GM18502 (cell line): ENCODE results near the gene BEND6.

Experiments
- ATAC-seq: cut with Tn5 transposase; IDR thresholded peaks from one replicate; pipeline ENCODE4 v1.9.1; 2021; ENCODE audit warnings: mild to moderate bottlenecking; ENCODE audit not compliant: unreplicated experiment, poor library complexity

Gene BEND6

DNA sequence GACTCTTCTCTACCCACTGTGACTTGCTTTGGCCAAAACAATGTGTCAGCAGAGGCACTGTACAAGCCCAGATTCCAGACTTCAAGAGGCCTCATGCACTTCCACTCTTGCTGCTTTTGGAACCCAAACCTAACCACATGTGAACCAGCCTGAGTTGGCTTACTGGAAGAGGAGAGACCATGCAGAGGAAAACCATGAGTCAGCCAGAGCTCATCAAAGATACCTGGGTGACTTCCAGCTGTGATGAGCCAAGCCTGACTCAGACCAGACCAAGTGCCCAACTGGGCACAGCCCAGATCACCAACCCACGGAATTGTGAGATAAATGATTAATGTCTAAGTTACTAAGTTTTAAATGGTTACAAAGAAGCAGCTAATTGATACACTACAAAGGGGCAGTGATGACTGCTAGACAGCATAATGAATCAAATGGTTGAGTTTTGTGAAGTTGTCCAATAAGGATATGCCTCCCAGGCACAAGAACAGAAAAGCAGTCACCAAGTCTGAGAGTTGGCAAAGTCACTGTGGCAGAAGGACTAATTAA is 16.2 kb upstream of the BEND6 start:
- ATAC-seq, result peak; percentile 54

DNA sequence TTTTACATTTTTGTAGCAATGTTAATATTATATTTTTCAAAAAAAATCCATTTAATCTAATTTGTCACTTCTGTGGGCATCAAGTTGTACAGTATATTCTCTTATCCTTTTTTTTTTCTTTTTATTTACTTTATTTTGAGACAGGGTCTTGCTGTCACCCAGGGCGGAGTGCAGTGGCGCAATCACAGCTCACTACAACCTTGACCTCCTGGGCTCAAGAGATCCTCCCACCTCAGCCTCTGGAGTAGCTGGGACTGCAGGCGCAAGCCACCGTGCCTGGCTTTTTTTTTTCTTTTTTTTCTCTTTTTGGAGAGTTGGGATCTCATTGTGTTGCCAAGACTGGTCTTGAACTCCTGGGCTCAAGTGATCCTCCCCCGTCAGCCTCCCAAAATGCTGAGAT is 14.4 kb upstream of the BEND6 start:
- no peak for ATAC-seq

DNA sequence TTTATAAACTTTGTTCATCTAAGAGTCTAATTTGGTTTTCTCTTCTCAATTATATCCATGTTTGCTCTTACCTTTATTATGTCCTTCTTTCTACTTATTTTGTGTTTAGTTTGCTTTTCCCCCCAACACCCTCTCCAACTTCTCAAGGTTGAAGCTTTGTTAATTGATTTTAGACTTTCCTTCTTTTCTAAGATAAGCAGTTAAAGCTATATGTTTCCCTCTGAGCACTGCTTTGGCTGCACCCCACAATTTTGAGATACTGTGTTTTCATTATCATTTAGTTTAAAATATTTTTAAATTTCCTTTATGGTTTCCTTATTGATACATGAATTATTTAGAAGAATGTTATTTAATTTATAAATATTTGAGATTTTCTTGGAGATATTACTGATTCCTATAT is 13.9 kb upstream of the BEND6 start:
- ATAC-seq, result no peak

GRCh38 chr6:56944661-56945060 is 10.2 kb upstream of the BEND6 start:
- no peak for ATAC-seq

DNA sequence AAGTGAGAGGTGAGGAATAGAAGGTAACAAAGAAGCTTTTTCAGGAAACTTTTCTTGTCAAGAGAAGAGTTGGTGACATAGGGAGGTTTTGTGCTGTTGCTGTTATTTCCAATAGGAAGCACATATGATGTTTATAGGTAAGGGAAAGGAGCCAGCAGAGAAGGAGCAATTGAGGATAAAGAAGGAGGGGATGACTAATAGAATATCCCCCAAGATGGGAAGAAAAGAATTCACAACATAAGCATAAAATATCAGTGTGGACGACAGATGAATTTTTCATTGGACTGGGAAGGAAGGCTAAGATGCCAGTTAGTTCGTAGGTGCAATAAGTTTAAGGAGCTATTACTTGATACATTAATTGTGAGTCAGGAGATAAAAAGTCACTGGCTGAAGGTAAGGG is 8.5 kb upstream of the BEND6 start:
- ATAC-seq, result no peak

- ATAC-seq, result no peak
These were observed 7.0 kb upstream of the BEND6 start for GRCh38 chr6:56947924-56948323.

DNA sequence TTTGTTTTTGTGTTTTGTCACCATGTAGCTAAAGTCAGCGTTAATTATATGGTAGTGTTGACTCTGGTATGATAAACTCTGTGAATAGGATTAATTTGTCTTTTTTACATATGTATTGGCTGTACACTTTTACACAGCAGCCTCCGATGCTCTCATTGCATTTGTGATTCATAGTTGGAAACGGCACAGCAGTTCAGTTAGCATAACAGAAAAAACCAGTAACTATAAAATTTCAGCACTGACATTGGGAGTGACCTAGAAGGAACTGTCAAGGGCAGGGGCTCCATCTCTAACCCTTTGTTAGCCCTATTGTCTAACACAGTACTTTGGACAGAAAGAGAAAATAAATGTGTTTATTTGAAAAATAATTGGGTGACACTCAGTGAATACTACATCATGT is 5.6 kb upstream of the BEND6 start:
- no peak for ATAC-seq

GRCh38 chr6:56949925-56950495 is 4.9 kb upstream of the BEND6 start:
- no peak for ATAC-seq

DNA sequence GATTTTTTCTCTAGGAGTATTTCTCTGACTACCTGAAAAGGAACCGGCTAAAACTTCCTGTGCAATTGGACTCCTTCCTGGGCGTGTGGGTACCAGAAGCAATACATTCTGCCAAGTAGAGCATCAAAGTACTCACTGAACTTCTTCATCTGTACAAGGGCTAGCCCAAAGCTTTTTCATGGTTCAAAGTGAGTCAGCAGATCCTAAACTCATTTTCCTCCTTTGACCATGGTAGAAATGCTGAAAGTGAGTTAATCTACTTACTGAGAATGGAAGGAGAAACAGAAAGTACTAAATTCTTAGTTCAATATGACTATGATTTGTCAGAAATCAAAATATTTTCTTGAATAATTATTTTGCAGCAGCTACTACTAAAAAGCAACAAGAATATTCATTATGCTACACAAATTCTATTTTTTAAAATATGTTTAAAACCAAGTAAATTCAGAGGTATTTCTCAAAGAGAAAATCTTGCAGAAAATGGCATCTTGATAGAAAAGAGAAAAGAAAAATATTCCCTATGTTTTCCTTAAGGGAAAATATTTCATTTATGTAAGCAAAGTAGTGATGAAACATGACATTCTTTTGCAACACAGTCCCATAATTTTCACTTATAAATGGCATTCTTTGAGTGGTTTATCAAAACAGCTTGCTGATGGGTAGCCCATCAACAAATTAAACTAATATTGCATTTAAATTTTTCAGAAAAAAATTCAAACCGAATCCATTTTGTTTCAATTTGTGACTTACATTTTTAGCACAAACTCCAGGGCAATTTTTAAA is 3.7 kb upstream of the BEND6 start:
- ATAC-seq, result no peak

DNA sequence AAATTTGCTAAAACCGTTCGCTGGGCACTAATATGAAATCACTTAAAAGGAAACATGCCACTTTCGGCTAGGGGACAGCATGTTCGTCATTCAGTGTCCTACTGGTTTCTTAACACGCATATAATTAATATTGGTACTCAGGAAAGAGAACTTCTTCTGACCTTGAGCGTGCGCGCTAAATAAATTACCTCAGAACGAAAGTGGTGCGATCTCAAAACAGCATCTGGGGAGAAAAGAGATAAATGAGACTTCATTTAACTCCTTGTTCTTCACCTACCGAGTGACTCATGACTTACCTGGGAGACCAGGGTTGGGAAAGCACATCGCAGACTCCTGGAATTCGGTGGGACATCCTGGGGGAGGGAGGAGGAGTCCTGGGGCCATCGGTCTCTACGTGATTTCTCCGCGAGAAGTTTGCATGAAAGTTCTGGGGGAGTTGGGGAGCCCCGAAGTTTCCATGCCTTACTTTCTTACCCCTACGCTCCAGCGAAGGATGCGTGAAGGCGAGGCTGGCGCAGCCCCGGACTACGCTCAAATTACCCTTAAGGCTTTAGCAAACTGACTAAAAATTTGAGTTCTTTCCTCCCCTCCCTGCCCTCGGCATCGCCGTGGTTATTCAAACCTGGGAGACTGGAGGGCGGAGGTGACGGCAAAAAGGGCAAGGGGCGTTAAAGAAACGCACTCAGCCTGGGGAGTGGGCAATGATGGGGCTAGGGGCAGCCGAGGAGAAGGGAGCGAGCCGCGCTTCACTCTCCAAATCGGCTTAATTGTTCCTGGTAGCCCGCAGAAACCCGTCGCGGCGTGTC is 1.1 kb upstream of the BEND6 start:
- ATAC-seq, result peak; percentile 13

DNA sequence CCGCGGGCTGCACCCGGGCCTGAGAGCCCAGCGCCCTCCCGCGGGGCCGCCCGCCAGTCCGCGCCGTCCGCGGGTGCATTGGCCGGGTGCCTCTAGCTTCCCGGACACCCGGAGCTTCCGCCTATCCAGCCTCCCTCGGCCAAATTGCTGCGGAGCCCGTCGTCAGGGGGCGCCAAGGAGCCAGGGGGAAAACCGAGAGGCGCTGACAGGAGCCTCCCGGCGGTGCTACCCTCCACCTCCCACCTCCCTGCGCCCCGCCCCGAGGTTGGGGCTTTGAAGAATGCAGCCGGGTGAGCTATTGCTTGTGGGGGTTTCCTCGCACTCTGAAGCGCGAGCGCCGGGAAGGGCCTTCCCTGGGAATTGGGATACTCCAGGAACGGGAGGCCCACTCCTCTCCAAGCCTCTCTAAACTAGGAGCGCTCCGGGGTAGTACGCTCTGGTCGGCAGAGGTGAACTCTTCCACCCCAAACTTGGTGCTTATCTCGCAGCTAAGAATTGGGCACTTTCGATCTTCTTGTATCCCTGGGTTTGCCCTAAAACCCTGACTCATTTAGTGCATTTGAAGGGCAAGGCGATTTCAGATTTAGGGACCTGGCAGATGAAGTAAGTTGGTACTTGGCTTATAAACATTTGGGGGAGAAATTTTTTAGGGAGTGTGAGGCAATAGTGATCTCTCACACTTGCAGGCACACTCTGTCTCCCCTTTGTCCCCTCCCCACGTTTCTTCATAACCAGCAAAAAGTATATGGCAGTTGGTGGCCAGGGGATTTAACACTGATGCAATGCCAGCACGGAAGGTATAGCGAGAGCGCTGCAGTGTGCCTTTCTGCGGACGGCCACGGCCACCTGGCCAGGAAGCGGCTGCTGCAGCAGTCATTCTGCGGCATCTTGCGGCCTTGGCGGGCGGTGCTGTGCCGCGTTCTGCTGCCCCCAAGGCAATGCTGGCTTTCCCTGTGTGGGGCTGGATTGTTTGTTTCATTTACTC is 556 bp downstream of the BEND6 start:
- peak; percentile 76 for ATAC-seq

DNA sequence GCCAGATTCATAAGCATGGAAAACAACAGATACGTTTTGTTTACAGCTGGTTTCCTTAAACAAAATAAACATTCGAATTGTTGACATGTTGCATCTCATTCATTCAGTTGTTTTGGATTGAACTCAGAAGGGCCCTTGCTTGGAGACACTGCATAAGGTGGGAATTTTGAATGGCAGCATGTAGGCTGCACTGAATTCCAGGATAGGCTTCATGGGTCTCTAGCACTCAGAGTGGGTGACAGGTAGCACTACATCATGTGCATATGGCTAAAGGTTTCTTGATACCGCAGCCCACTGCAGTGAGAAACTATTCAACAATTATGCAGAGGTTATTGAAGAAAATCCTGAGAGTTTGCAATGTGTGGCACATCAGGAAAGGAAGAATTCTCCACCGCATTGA is 1.6 kb downstream of the BEND6 start:
- no peak for ATAC-seq

DNA sequence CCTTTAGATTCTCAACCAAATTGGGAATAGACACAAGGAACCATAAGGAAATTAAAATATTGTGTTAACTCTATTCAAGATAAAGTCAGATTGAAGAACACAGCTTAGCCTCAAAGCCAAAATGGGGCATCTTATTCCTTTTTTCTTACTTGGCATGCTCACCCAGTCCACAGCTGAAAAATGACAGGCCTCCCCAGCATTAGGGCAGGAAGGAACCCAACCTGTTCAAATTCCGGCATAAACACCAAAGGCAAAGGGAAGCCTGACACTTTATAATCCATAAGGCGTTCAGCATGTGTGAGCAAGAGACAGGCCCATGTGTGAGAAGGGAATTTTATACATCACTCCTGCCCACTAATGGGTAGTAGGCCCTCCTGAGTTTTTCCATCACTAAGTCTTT is 2.9 kb downstream of the BEND6 start:
- ATAC-seq, result no peak

- no peak for ATAC-seq
These were observed 3.6 kb downstream of the BEND6 start for GRCh38 chr6:56958481-56958880.

DNA sequence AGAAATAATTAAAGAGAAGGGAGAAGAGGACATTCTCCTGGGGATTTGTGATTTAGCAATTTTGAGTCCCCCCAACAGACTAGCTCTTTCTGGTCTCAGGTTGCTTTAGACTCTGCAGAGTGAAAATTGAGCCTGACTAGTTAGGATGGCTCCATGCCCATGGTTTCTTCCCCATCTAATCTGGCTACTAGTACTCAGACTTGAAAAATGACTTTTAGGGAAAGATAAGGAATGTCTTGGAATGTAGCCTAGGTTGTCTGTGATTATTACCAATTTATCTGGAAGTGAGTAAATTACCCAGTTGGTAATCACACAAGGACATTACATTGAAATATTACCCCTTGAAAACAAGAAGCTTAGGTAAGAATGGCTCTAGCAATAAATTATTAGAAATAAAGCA is 4.2 kb downstream of the BEND6 start:
- no peak for ATAC-seq

GRCh38 chr6:56959938-56960337 is 5.0 kb downstream of the BEND6 start:
- no peak for ATAC-seq

DNA sequence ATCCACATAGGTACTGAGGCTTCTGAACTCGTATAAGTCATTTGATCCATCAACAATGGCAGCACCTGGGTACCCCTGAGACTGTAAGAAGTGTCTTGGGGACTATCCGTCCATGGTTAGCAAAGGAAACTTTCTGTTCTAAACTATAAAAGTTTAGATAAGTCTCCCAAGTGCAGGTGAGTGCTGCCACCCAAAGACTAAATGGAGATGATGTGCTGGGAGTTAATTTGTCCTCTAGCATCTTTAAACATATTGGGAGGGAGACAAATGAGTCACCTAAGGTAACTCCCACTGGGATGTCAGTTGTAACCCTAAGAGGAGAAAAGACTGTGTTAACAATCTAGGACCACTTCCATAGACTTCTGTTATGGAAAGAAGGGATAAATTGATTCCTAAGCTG is 6.2 kb downstream of the BEND6 start:
- ATAC-seq, result no peak

DNA sequence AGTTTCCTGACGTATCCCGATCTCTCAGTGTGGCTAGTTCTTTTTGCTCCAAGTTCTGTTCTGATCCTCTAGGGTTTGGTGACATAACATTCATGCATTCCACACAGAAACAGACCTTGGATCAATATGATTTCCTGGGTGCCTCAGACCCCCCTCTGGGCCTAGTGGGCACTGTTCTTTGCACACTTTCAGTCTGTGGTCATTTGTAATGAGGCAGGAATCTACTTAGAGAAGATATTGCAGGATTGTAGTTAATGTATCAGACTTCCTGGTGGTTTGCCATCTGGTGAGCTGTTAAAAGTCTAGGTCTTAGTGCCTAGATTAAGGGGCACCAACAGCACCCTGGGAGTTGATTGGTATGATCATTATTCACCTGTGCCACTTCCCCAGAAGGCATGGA is 7.5 kb downstream of the BEND6 start:
- no peak for ATAC-seq

DNA sequence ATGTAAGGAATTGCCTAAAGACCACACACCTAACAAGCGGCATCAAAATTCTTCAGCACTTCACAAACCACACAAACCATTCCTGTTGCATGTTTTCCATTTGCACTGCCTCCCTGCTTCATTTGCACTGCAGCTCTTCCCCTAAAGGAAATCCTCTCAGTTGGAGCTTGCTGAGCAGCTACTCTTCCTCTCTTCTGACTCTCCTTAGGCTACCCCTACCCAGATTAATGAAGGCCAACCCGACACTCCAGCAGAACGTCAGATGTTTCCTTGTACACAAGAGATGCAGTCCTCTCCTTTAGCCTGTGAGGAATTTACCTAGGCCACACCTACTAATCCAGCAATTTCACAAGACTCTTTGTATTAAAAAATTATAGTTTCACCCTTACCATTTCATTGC is 8.1 kb downstream of the BEND6 start:
- ATAC-seq, result no peak

DNA sequence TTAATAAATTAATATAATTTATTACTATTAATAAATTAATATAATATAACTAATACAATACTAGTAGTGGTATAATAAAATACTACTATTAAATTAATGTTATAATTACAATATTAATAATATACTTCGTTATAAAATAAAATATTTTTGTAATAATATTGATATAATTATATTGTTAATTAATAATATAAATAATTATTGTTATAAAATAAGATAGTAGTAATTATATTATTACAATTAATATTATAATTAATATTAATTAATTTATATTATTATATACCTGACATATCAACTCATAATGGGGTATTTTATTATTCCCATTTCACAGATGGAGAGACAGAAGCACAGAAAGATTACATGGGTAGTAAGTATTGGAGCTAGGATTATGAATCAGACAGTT is 8.9 kb downstream of the BEND6 start:
- no peak for ATAC-seq
